GM19452 (cell line): ENCODE measurements around the gene OTUB1.

Experiments used
- ATAC-seq: cut with Tn5 transposase; IDR thresholded peaks from one replicate; pipeline ENCODE4 v1.9.1; 2021; ENCODE audit not compliant: unreplicated experiment

Gene OTUB1

GRCh38 chr11:63974259-63975143 lies 11.7 kb upstream of the OTUB1 start, which contains the start of gene COX8A:
TSS of gene COX8A (plus strand) at chr11:63974620. CDS start at chr11:63974681, 61 bp downstream.
- ATAC-seq, result peak; percentile 96

- ATAC-seq, result no peak
These were observed 7.5 kb upstream of the OTUB1 start for GRCh38 chr11:63978551-63979239.

- no peak for ATAC-seq
These were observed 6.8 kb upstream of the OTUB1 start for GRCh38 chr11:63979426-63979825.

GRCh38 chr11:63985812-63986155 lies 454 bp upstream of the OTUB1 start:
- peak; percentile 55 for ATAC-seq

- no peak for ATAC-seq
These were observed 785 bp downstream of the OTUB1 start for GRCh38 chr11:63986932-63987513.

- ATAC-seq, result no peak
These were observed 5.3 kb downstream of the OTUB1 start for GRCh38 chr11:63991558-63991957.

GRCh38 chr11:63993100-63993499 lies 6.9 kb downstream of the OTUB1 start:
- ATAC-seq, result no peak

GRCh38 chr11:63993993-63994392 lies 7.8 kb downstream of the OTUB1 start:
- ATAC-seq, result no peak

GRCh38 chr11:63996512-63996911 lies 10.3 kb downstream of the OTUB1 start:
- no peak for ATAC-seq

- ATAC-seq, result no peak
These were observed 11.0 kb downstream of the OTUB1 start for GRCh38 chr11:63997104-63997700.

- no peak for ATAC-seq
These were observed 11.6 kb downstream of the OTUB1 start for GRCh38 chr11:63997801-63998337.

GRCh38 chr11:63998558-63999348 lies 12.5 kb downstream of the OTUB1 start:
- ATAC-seq, result no peak

- no peak for ATAC-seq
These were observed 13.2 kb downstream of the OTUB1 start for GRCh38 chr11:63999349-64000025.

GRCh38 chr11:64000026-64000739 lies 13.9 kb downstream of the OTUB1 start:
- no peak for ATAC-seq

- no peak for ATAC-seq
These were observed 14.7 kb downstream of the OTUB1 start for GRCh38 chr11:64000740-64001483.

GRCh38 chr11:64001484-64002420 lies 15.5 kb downstream of the OTUB1 start:
- no peak for ATAC-seq

- no peak for ATAC-seq
These were observed 17.8 kb downstream of the OTUB1 start for GRCh38 chr11:64003807-64004589.
